ENCODE data around the gene CLDN15.

The CLDN15 gene

DNA sequence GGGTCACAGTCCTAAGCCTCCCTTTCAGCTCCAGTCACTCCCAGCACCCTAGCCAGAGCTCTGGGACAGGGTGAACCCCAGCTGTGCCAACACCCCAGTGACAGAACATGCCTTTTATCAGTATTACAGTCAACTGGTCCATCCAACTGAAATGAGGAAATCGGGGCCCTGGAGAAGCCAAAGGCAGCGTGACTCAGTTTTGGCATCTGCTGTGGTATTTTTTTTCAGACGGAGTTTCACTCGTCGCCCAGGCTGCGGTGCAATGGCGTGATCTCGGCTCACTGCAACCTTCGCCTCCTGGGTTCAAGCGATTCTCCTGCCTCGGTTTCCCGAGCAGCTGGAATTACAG, 3.4 kb upstream of the CLDN15 start:
- H3K79me2 ChIP-seq (ENCODE audit: insufficient read depth, low read length): peaks cover 38% of the 10 kb centered on the region
- 0 out of 2 replicates have a peak, but pooled peaks cover 3% of the 10 kb centered on the region for H3K36me3 ChIP-seq (ENCODE audit: low read length)
- no peak overlapping the region for H3K27ac ChIP-seq (ENCODE audit: low read depth, low read length)
- H3K27me3 ChIP-seq (ENCODE audit: low read length): no peaks in the 10 kb centered on the region
- H3K9ac ChIP-seq (ENCODE audit: low read length): no peak overlapping the region
- no peak overlapping the region for H3K4me2 ChIP-seq (ENCODE audit: low read depth, low read length, poor library complexity, severe bottlenecking)
- H4K20me1 ChIP-seq (ENCODE audit: low read depth, low read length): no peaks in the 10 kb centered on the region; the same call in 1 of the 2 replicates
- no peak overlapping the region for H2AFZ ChIP-seq (ENCODE audit: low read depth, low read length, severe bottlenecking)
- no peak overlapping the region for H3K4me3 ChIP-seq (ENCODE audit: insufficient read depth, low read length, poor library complexity, severe bottlenecking)
- no peaks in the 10 kb centered on the region for H3K9me3 ChIP-seq (ENCODE audit: insufficient read depth, low read length)
- H3F3A ChIP-seq (ENCODE audit: insufficient read depth): peaks cover 4% of the 10 kb centered on the region
- H3K9me2 ChIP-seq (replicated peaks; ENCODE audit: insufficient read depth, low read length): no peaks in the 10 kb centered on the region
- TF ChIP-seq CTCF (IDR thresholded peaks at IDR 0.05; ENCODE audit: insufficient read depth, low read length, poor library complexity, severe bottlenecking) (no peak), EZH2phosphoT487 (conservative IDR thresholded peaks at IDR 0.05; ENCODE audit: low read length) (no peak)

GRCh38 chr7:101240226-101241014, 2.8 kb upstream of the CLDN15 start:
- no peaks in the 10 kb centered on the region for H3K9me2 ChIP-seq (replicated peaks; ENCODE audit: insufficient read depth, low read length)
- H3F3A ChIP-seq (ENCODE audit: insufficient read depth): no peaks in the 10 kb centered on the region
- TF ChIP-seq EZH2phosphoT487 (conservative IDR thresholded peaks at IDR 0.05; ENCODE audit: low read length) (no peak), CTCF (IDR thresholded peaks at IDR 0.05; ENCODE audit: insufficient read depth, low read length, poor library complexity, severe bottlenecking) (no peak)
- H3K36me3 ChIP-seq (ENCODE audit: low read length): no peaks in the 10 kb centered on the region
- H3K4me3 ChIP-seq (ENCODE audit: insufficient read depth, low read length, poor library complexity, severe bottlenecking): no peak overlapping the region
- H3K9me3 ChIP-seq (ENCODE audit: insufficient read depth, low read length): no peaks in the 10 kb centered on the region
- no peak overlapping the region for H2AFZ ChIP-seq (ENCODE audit: low read depth, low read length, severe bottlenecking)
- no peak overlapping the region for H3K4me2 ChIP-seq (ENCODE audit: low read depth, low read length, poor library complexity, severe bottlenecking)
- peaks cover 32% of the 10 kb centered on the region for H3K79me2 ChIP-seq (ENCODE audit: insufficient read depth, low read length)
- H3K27ac ChIP-seq (ENCODE audit: low read depth, low read length): no peak overlapping the region
- no peaks in the 10 kb centered on the region; the same call in 1 of the 2 replicates for H4K20me1 ChIP-seq (ENCODE audit: low read depth, low read length)
- H3K9ac ChIP-seq (ENCODE audit: low read length): no peak overlapping the region
- H3K27me3 ChIP-seq (ENCODE audit: low read length): no peaks in the 10 kb centered on the region

- Histone ChIP-seq H3K9me3 (ENCODE audit: insufficient read depth, low read length) (no peaks in the 10 kb centered on the region), H2AFZ (ENCODE audit: low read depth, low read length, severe bottlenecking) (no peak overlapping the region), H3K9ac (ENCODE audit: low read length) (no peak overlapping the region), H3F3A (ENCODE audit: insufficient read depth) (no peaks in the 10 kb centered on the region), H4K20me1 (ENCODE audit: low read depth, low read length) (no peaks in the 10 kb centered on the region; the same call in 1 of the 2 replicates), H3K79me2 (ENCODE audit: insufficient read depth, low read length) (peaks cover 29% of the 10 kb centered on the region), H3K36me3 (ENCODE audit: low read length) (no peaks in the 10 kb centered on the region), H3K9me2 (replicated peaks; ENCODE audit: insufficient read depth, low read length) (no peaks in the 10 kb centered on the region), H3K27me3 (ENCODE audit: low read length) (no peaks in the 10 kb centered on the region), H3K4me3 (ENCODE audit: insufficient read depth, low read length, poor library complexity, severe bottlenecking) (no peak overlapping the region), H3K4me2 (ENCODE audit: low read depth, low read length, poor library complexity, severe bottlenecking) (no peak overlapping the region), H3K27ac (ENCODE audit: low read depth, low read length) (no peak overlapping the region)
- TF ChIP-seq CTCF (IDR thresholded peaks at IDR 0.05; ENCODE audit: insufficient read depth, low read length, poor library complexity, severe bottlenecking) (no peak), EZH2phosphoT487 (conservative IDR thresholded peaks at IDR 0.05; ENCODE audit: low read length) (no peak)
These were observed 2.3 kb upstream of the CLDN15 start for GRCh38 chr7:101239951-101240220.
